HG02678 (cell line): ENCODE data around the gene ABHD16A.

ENCODE experiments used
- ATAC-seq: cut with Tn5 transposase; IDR thresholded peaks from one replicate; pipeline ENCODE4 v1.9.1; 2021; ENCODE audit warnings: mild to moderate bottlenecking, moderate library complexity; ENCODE audit not compliant: unreplicated experiment

The ABHD16A gene

DNA sequence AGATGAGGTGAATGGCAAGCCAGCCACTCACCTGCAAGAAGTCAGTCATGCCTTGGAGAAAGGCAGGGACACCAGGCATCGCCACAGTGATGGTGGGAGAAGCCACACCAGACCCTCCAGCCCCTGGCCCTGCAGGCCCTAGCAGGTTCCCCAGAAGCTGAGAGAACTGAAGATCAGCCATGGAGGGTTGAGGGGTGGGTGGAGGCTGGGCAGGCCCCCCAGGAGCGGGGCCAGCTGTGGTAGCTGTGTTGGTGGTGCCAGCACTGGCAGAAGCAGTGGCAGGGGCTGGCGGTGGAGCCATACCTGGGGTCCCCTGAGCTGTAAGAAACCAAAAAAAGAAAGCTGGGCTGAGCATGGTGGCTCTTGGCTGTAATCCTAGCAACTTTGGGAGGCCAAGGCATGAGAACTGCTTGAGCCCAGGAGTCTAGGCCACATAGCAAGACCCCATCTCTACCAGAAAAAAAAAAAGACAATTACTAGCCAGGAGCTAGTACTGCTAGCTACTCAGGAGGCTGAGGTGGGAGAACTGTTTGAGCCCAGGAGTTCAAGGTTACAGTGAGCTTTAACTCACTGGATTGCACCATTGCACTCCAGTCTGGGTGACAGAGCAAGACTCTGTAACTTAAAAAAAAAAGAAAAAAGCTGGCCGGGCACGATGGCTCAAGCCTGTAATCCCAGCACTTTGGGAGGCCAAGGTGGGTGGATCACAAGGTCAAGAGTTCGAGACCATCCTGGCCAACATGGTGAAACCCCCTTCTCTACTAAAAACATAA, 60.1 kb downstream of the ABHD16A start:
- no peak for ATAC-seq

DNA sequence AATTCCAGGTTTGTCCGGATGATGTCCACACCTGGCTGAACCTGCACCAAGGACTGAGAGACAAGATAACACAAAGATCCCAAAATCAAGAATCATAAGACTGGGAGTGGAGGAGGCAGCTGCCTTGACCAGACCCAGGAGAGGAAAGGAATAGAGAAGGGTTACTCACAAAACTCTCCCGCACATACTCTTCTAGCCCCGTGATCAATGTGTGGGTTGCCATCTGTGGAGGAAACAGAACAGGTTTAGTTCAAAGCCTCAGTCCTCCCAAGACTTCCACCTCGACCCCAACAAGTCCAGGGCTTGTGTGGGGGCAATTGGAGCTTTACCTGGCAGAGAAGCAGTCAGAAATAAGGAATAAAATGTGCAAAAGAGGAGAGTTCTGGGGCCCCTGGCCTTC, 61.8 kb downstream of the ABHD16A start:
- no peak for ATAC-seq

DNA sequence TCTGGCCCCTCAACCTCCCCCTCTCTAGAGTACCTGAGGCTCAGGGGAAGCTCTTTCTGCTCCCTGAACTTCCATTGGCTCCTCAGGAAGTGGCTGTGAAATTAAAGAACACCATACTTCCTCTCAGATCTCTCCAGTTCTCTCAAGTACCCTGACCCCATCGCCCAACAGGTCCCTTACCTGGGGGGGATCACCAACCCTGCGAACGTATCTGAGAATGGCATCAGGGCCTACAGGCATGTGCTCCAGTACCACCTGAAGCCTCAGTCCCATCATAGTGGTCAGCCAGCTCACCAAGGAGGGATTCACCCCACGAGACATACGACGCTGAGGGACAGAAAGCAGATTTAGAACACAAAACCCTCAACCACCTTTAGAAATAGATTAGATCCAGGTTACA, 62.5 kb downstream of the ABHD16A start:
- no peak for ATAC-seq

DNA sequence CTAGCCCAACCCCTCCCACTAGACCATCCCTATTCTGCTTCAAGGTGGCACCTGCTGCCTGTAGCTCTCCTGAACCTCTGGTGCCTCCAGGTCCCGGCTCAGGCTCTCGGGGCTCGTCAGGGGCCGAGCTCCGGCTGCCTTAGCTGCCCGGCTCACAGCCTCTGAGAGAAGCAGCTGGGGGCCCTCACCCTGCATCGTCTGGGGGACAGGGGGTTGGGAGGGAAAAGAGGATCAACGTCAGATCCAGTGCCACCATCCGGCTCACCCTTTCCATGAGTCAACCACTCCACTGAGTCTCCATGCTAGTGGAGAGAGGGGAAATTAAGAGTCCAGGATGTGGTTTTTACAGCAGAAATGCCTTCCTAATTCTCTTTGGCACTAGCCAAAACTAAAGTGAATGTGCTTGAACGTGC, 63.7 kb downstream of the ABHD16A start:
- no peak for ATAC-seq

DNA sequence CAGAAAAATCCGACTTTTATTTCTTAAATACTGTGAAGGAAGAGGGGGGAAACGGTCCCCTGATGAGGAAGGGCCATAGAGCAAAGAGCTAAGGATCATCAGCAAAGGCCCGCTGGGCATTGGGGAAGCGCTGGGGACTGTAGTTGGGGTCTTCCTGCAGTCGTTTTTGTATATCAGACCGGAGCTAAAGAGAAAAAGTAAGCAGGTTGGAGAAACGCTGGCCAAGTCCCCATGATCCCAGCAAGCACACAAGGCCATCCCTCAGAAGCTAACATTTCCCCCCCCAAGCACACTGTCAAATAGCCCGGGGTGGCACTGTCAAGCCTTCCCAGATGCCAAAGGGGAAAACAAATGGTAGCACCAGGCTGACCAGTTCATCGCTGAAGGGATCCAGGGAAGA, 64.1 kb downstream of the ABHD16A start:
- ATAC-seq, result no peak
